KMS-11 (cell line): ENCODE data around the gene AFF3.

Source experiments
- H2AFZ ChIP-seq: fragments of 200-600 bp; sonication (generic); 2 replicates; pipeline ENCODE4 v1.6.1; 2016; ENCODE audit warnings: antibody characterized with exemption, mixed run types, low read depth
- H3K27ac ChIP-seq: fragments of 200-600 bp; sonication (generic); 2 replicates; pipeline ENCODE4 v1.6.1; 2016; ENCODE audit warnings: mild to moderate bottlenecking, mixed run types
- H3K27me3 ChIP-seq: fragments of 200-600 bp; sonication (generic); 2 replicates; pipeline ENCODE4 v1.6.1; 2017; ENCODE audit warnings: mild to moderate bottlenecking, low read depth, mixed run types, moderate library complexity; ENCODE audit not compliant: insufficient read depth
- H3K36me3 ChIP-seq: fragments of 200-600 bp; sonication (generic); 2 replicates; pipeline ENCODE4 v1.6.1; 2017; ENCODE audit warnings: mild to moderate bottlenecking, mixed run types; ENCODE audit not compliant: insufficient read depth
- H3K4me1 ChIP-seq: fragments of 200-600 bp; sonication (generic); 2 replicates; pipeline ENCODE4 v1.6.1; 2016; ENCODE audit warnings: mild to moderate bottlenecking, low read depth, mixed run types; ENCODE audit not compliant: poor library complexity, severe bottlenecking
- H3K4me2 ChIP-seq: fragments of 200-600 bp; sonication (generic); 2 replicates; pipeline ENCODE4 v1.7.0; 2016; ENCODE audit warnings: mild to moderate bottlenecking, mixed run types
- H3K4me3 ChIP-seq: fragments of 200-600 bp; sonication (generic); IDR thresholded peaks from 2 replicates; pipeline ENCODE4 v1.6.1; 2017; ENCODE audit warnings: low read depth, low read length, mixed read lengths; ENCODE audit not compliant: insufficient read depth
- H3K79me2 ChIP-seq: fragments of 200-600 bp; sonication (generic); 2 replicates; pipeline ENCODE4 v1.6.1; 2016; ENCODE audit warnings: low read depth, mixed run types; ENCODE audit not compliant: insufficient read depth
- H3K9ac ChIP-seq: fragments of 200-600 bp; sonication (generic); 2 replicates; pipeline ENCODE4 v1.6.1; 2016; ENCODE audit warnings: mild to moderate bottlenecking, mixed run types
- H4K20me1 ChIP-seq: fragments of 200-600 bp; sonication (generic); 2 replicates; pipeline ENCODE4 v1.6.1; 2016; ENCODE audit warnings: mild to moderate bottlenecking, mixed run types; ENCODE audit not compliant: insufficient read depth
- TF ChIP-seq, protein P1 (sequence below): fragments of 200-600 bp; sonication (generic); conservative IDR thresholded peaks from 2 replicates; pipeline ENCODE4 v1.6.1; 2017; ENCODE audit warnings: low read depth, mild to moderate bottlenecking, antibody characterized with exemption, low read length, moderate library complexity, mixed read lengths

Gene AFF3

DNA sequence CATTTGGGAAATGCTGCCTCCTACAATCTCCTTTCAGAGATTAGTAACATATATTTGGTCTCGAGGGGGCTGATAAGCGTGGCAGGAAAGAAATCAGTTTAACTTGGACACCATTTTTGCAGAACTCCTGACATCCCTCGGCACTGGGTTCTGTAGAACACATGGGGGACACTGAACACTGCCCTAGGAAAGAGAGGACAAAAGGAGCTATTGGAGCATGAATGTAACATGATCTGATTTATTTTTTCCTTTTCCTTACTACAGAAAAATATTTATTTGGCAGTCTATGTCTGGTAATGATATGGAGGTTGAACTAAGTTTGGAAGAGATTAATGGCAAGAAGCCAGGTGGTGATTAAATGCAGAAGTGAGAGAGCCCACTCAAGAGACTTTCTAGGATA, 153.8 kb downstream of the AFF3 start:
- Histone ChIP-seq H3K4me3 (no peak overlapping the region), H4K20me1 (no peaks in the 10 kb centered on the region), H3K27ac (no peak overlapping the region), H3K27me3 (no peaks in the 10 kb centered on the region), H3K9ac (no peak overlapping the region), H3K36me3 (no peaks in the 10 kb centered on the region), H3K79me2 (no peaks in the 10 kb centered on the region), H3K4me2 (no peak overlapping the region), H2AFZ (no peak overlapping the region), H3K4me1 (no peaks in the 10 kb centered on the region)
- TF ChIP-seq, protein P1, sequence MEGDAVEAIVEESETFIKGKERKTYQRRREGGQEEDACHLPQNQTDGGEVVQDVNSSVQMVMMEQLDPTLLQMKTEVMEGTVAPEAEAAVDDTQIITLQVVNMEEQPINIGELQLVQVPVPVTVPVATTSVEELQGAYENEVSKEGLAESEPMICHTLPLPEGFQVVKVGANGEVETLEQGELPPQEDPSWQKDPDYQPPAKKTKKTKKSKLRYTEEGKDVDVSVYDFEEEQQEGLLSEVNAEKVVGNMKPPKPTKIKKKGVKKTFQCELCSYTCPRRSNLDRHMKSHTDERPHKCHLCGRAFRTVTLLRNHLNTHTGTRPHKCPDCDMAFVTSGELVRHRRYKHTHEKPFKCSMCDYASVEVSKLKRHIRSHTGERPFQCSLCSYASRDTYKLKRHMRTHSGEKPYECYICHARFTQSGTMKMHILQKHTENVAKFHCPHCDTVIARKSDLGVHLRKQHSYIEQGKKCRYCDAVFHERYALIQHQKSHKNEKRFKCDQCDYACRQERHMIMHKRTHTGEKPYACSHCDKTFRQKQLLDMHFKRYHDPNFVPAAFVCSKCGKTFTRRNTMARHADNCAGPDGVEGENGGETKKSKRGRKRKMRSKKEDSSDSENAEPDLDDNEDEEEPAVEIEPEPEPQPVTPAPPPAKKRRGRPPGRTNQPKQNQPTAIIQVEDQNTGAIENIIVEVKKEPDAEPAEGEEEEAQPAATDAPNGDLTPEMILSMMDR = no peak

DNA sequence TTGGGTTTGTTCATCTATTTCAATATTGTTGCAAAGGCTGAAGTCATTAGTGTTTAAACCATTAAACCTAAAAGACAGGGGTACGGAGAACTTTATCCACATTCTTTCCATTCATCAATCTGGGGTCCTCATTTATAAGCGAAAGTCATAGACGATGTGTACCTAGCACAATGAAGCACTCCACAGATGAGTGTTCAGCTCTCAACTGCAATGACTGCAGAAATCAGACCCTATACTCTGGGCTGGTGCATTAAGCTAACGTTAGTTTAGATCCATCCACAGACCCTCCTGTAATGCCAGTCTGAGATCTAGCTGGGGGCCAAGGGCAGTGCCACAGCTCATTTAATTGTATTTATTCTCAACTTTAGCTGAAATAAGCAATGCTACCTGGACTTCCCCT, 155.2 kb downstream of the AFF3 start:
- Histone ChIP-seq H3K27ac (no peak overlapping the region), H3K4me3 (no peak overlapping the region), H3K79me2 (no peaks in the 10 kb centered on the region), H4K20me1 (no peaks in the 10 kb centered on the region), H3K9ac (no peak overlapping the region), H3K27me3 (no peaks in the 10 kb centered on the region), H3K4me1 (no peaks in the 10 kb centered on the region), H2AFZ (no peak overlapping the region), H3K4me2 (no peak overlapping the region), H3K36me3 (no peaks in the 10 kb centered on the region)
- TF ChIP-seq, protein P1 = no peak

DNA sequence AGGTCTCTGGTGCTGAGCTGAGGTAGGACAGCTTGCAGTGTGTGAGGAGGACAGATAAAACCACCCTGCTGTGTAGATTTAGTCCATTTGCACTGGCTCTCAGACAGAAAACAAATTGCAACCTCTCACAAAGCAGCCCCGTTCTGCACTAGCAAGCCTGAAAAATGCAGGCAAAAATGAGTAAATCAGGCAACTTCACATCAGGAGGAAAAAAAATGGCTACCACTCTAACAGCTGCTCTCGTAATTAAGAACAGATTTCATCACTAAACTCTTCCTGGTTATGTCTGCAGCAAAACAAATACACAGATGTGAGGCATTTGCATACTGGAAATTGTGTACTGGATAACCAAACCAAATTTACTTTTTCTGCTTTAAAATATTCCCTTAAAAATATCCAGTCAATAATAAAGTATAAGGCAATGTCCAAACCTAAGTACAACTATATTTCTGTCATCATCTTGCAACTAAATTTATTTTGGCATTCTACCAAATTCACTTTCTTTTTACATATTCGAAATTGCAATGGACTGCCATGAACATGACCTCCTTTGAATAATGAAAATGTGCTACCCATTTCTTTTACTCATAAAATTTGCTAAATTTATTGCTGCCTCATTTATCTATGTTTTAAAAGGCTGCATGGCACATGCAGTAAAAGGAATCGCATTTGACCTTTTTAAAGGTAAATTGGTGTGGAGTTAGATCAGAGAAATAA, 157.4 kb downstream of the AFF3 start:
- TF ChIP-seq, protein P1 = no peak
- Histone ChIP-seq H3K27ac (no peak overlapping the region), H3K4me2 (no peak overlapping the region), H4K20me1 (no peaks in the 10 kb centered on the region), H3K79me2 (no peaks in the 10 kb centered on the region), H2AFZ (no peak overlapping the region), H3K4me3 (no peak overlapping the region), H3K4me1 (no peaks in the 10 kb centered on the region), H3K9ac (no peak overlapping the region), H3K27me3 (no peaks in the 10 kb centered on the region), H3K36me3 (no peaks in the 10 kb centered on the region)

DNA sequence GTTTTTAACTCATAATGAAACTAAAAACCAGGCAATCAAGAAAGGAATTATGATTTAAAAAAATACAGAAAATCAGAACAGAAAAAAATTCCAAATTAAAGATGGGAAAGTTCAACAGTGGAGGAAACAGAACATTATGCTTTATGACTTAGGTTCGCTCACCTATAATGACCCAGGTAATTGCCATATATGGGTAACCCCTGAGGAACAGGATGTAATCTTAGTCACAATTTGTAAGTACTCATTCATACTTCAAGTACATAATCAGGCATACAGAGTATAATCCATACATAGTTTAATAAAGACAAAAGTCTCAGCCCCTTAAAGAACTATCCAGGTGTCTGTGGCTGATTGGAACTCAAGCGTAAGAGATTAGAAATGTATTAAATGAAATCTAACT, 159.6 kb downstream of the AFF3 start:
- H3K36me3 ChIP-seq = no peaks in the 10 kb centered on the region
- no peak overlapping the region for H2AFZ ChIP-seq
- H3K4me1 ChIP-seq = no peaks in the 10 kb centered on the region
- H3K27ac ChIP-seq = no peak overlapping the region
- H4K20me1 ChIP-seq = no peaks in the 10 kb centered on the region
- TF ChIP-seq, protein P1 = no peak
- H3K9ac ChIP-seq = no peak overlapping the region
- H3K4me2 ChIP-seq = no peak overlapping the region
- H3K4me3 ChIP-seq = no peak overlapping the region
- no peaks in the 10 kb centered on the region for H3K79me2 ChIP-seq
- no peaks in the 10 kb centered on the region for H3K27me3 ChIP-seq
